GM12878 (cell line): Measurements from ENCODE around the gene RASGRP3. TPM values are rescaled to one million over a fixed set of nuclear protein-coding genes. Genes with fewer than 3 reads are reported as not detected.

Source experiments
- ATAC-seq: fragments of 200-7000 bp; cut with Tn5 transposase; 3 replicates; pipeline ENCODE4 v1.9.1; 2020; ENCODE audit warnings: mild to moderate bottlenecking, moderate library complexity
- BruUV-seq: library from RNA; stranded (reverse); fragments of 400-500 nt; replicated peaks from 2 replicates; lab custom pipeline; 2021; lab: Mats Ljungman, UMichigan
- CTCF ChIA-PET: fragments of 300-600 bp; sonication (Branson Sonifier 250); formaldehyde crosslinking; extraction: SDS; loops from one replicate; lab custom pipeline; 2021; ENCODE audit warnings: inconsistent platforms; lab: Yijun Ruan, JAX
- POLR2A ChIA-PET: fragments of 350-600 bp; formaldehyde crosslinking; extraction: SDS; loops from one replicate; lab custom pipeline; 2021; ENCODE audit warnings: inconsistent platforms; lab: Charles Lee
- RAD21 ChIA-PET: fragments of 300-600 bp; sonication (Branson Sonifier 250); formaldehyde crosslinking; loops from one replicate; lab custom pipeline; 2023; ENCODE audit warnings: antibody characterized with exemption; ENCODE audit not compliant: unreplicated experiment; lab: Charles Lee
- SMC1A ChIA-PET: fragments of 300-600 bp; sonication (Branson Sonifier 250); formaldehyde crosslinking; loops from one replicate; lab custom pipeline; 2023; ENCODE audit not compliant: unreplicated experiment, uncharacterized antibody; lab: Charles Lee
- DNase-seq: peaks from one replicate; pipeline ENCODE4 v3.0.0-alpha.2; 2011; ENCODE audit warnings: low read depth, low spot score
- FAIRE-seq: peaks from 3 replicates; lab custom pipeline; 2011; peaks lifted over from hg19 to GRCh38; lab: Jason Lieb, UNC
- H2AFZ ChIP-seq: 2 replicates; pipeline ENCODE4 v1.6.0; 2011; ENCODE audit warnings: low read depth, low read length, control low read depth; ENCODE audit not compliant: control insufficient read depth
- H3K27ac ChIP-seq: 2 replicates; pipeline ENCODE4 v1.5.1; 2011; ENCODE audit warnings: control low read depth; ENCODE audit not compliant: control insufficient read depth, insufficient read depth
- H3K27me3 ChIP-seq, 2 experiments: replicated peaks in 1 of 2; 2 replicates each; pipeline versions ENCODE4 v1.6.0 to v1.6.1; 2011; ENCODE audit warnings: low read length in 1 of 2; ENCODE audit not compliant: control insufficient read depth in 2 of 2, insufficient read depth in 2 of 2
- H3K36me3 ChIP-seq, 2 experiments: 2 replicates each; pipeline ENCODE4 v1.5.1; 2011; ENCODE audit warnings: low read length in 1 of 2; ENCODE audit not compliant: control insufficient read depth in 2 of 2, insufficient read depth in 2 of 2
- H3K4me1 ChIP-seq: 2 replicates; pipeline ENCODE4 v1.6.1; 2011; ENCODE audit warnings: mild to moderate bottlenecking, low read length, moderate library complexity, mixed read lengths; ENCODE audit not compliant: control insufficient read depth, insufficient read depth
- H3K4me2 ChIP-seq: 2 replicates; pipeline ENCODE4 v1.6.0; 2011; ENCODE audit warnings: control low read depth; ENCODE audit not compliant: control insufficient read depth, insufficient read depth
- H3K4me3 ChIP-seq: fragments of 200-600 bp; sonication (generic); 2 replicates; pipeline ENCODE4 v1.5.1; 2016
- H3K79me2 ChIP-seq: 2 replicates; pipeline ENCODE4 v1.6.0; 2011; ENCODE audit warnings: low read length; ENCODE audit not compliant: control insufficient read depth, insufficient read depth
- H3K9ac ChIP-seq: 2 replicates; pipeline ENCODE4 v1.8.0; 2011; ENCODE audit warnings: low read length, control low read depth, mixed read lengths; ENCODE audit not compliant: control insufficient read depth, insufficient read depth
- H3K9me3 ChIP-seq: replicated peaks from 3 replicates; pipeline ENCODE4 v1.5.1; 2011; ENCODE audit warnings: mild to moderate bottlenecking, low read length; ENCODE audit not compliant: control insufficient read depth, insufficient read depth
- H4K20me1 ChIP-seq: 2 replicates; pipeline ENCODE4 v1.6.0; 2011; ENCODE audit not compliant: control insufficient read depth, insufficient read depth
- GATAD2B ChIP-seq: fragments of 450-650 bp; conservative IDR thresholded peaks from 2 replicates; pipeline ENCODE4 v1.6.1; 2017; ENCODE audit warnings: low read depth, mild to moderate bottlenecking, moderate library complexity
- HDGF ChIP-seq: fragments of 450-650 bp; IDR thresholded peaks from 2 replicates; pipeline ENCODE4 v1.6.1; 2016; ENCODE audit warnings: antibody characterized with exemption
- NFIC ChIP-seq: IDR thresholded peaks from 2 replicates; pipeline ENCODE4 v1.6.1; 2012; ENCODE audit warnings: low read depth, mild to moderate bottlenecking, inconsistent platforms, low read length, moderate library complexity
- STAT3 ChIP-seq: IDR thresholded peaks from 2 replicates; pipeline ENCODE4 v1.6.1; 2011; ENCODE audit warnings: low read depth, low read length, improper control_type of control experiment
- WGBS: methylation state at CpG from one replicate; pipeline ENCODE4 v1.1.6; 2016; ENCODE audit warnings: low lambda C conversion rate; ENCODE audit not compliant: insufficient replicate concordance, insufficient coverage; ENCODE audit errors: missing lambda C conversion rate; 5-methylcytosine and 5-hydroxymethylcytosine counted together
- in situ Hi-C: fragments of 300-500 bp; cut with MboI; formaldehyde crosslinking; loops from 9 replicates; pipeline ENCODE4 v1.14.3; 2018; ENCODE audit warnings: mixed read lengths
- intact Hi-C: fragments of 100-400 bp; cut with micrococcal nuclease; formaldehyde crosslinking; loops from one replicate; pipeline ENCODE4 v1.14.2; 2022; ENCODE audit not compliant: unreplicated experiment
- polyA plus RNA-seq, 11 experiments: library from polyadenylated mRNA; depleted of rRNA in 4 of 11; unstranded in 6 of 11; stranded (reverse) in 5 of 11; fragments of >200 nt; fragmentation: Nextera tagmentation in 4 of 11; fragmentation: Illumina TruSeq in 1 of 11; extraction: Ambion mirVana in 4 of 11; extraction: Trizol in 1 of 11; gene quantifications; 1 replicate in 1 of 11; 2 replicates in 10 of 11; pipeline versions ENCODE4 v1.2.1 to v1.2.3, GENCODE V29; 2011 to 2016; ENCODE audit warnings: inconsistent platforms in 2 of 11, missing spikeins in 2 of 11, low read depth in 1 of 11
- total RNA-seq, 4 experiments: library from RNA; depleted of rRNA in 3 of 4; stranded (reverse); fragments of >200 nt in 3 of 4; fragmentation: Illumina TruSeq in 1 of 4; extraction: Trizol in 1 of 4; gene quantifications; 2 replicates each; pipeline versions ENCODE4 v1.2.1 to v1.2.3, GENCODE V29; 2013 to 2021
- TF ChIP-seq, protein P1 (sequence below): fragments of 450-650 bp; IDR thresholded peaks from 2 replicates; pipeline ENCODE4 v1.6.1; 2017; ENCODE audit warnings: antibody characterized with exemption, mild to moderate bottlenecking, moderate library complexity
- TF ChIP-seq, protein P2 (sequence below): fragments of 450-650 bp; formaldehyde crosslinking; IDR thresholded peaks from 2 replicates; pipeline ENCODE4 v1.4.0; 2020; ENCODE audit warnings: mild to moderate bottlenecking, moderate library complexity

Gene RASGRP3
- total and polyA plus RNA-seq, 10 of the 15 experiments (the other 5 are each of a cell fraction or from before 2014, with no cell fraction given) = 31.6 to 106 (median 64.7) TPM

DNA sequence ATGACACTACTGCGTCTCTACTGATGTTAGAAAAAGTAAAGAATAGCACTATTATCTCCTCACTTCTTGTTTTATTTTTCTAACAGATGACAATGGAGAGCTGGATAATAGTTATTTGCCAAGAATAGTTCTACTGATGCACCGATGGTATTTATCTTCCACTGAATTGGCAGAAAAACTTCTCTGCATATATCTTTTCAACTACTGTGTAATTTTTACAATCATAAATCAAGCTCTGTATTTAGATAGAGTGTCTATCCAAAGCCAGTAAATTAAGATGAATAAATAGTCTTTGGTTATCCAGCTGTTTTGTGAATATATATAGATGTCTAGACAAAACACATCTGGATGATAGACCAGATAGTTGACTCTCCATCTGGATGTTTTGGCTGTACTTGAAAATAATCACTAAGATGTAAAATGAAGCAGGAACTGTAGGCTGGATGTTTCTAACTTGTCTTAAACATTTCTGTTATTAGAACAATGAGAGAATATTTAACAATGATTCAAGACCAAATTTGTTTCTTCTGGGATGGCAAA, 40.1 kb downstream of the RASGRP3 start (continued):
- TF ChIP-seq, protein P1, sequence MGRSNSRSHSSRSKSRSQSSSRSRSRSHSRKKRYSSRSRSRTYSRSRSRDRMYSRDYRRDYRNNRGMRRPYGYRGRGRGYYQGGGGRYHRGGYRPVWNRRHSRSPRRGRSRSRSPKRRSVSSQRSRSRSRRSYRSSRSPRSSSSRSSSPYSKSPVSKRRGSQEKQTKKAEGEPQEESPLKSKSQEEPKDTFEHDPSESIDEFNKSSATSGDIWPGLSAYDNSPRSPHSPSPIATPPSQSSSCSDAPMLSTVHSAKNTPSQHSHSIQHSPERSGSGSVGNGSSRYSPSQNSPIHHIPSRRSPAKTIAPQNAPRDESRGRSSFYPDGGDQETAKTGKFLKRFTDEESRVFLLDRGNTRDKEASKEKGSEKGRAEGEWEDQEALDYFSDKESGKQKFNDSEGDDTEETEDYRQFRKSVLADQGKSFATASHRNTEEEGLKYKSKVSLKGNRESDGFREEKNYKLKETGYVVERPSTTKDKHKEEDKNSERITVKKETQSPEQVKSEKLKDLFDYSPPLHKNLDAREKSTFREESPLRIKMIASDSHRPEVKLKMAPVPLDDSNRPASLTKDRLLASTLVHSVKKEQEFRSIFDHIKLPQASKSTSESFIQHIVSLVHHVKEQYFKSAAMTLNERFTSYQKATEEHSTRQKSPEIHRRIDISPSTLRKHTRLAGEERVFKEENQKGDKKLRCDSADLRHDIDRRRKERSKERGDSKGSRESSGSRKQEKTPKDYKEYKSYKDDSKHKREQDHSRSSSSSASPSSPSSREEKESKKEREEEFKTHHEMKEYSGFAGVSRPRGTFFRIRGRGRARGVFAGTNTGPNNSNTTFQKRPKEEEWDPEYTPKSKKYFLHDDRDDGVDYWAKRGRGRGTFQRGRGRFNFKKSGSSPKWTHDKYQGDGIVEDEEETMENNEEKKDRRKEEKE = no peak
- TF ChIP-seq STAT3 = no peak
- TF ChIP-seq, all 136 proteins: peak for 0

DNA sequence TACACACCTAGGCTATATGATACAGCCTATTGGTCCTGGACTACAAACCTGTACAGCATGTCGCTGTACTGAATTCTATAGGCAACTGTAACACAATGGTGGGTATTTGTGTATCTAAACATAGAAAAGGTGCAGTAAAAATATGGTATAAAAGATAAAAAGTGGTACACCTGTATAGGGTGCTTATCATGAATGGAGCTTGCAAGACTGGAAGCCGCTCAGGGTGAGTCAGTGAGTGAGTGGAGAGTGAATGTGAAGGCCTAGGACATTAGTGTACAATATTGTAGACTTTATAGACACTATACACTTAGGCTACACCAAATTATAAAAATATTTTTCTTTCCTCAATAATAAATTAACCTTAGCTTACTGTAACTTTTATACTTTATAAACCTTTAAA, 41.8 kb downstream of the RASGRP3 start:
- H3K9ac ChIP-seq = no peak overlapping the region
- H3K4me2 ChIP-seq = no peak overlapping the region
- no peak overlapping the region for H2AFZ ChIP-seq
- no peaks in the 10 kb centered on the region for H3K79me2 ChIP-seq
- no peak overlapping the region for H3K27ac ChIP-seq
- H3K9me3 ChIP-seq = no peaks in the 10 kb centered on the region
- peaks cover 13 to 55% of the 10 kb centered on the region in 2 experiments for H3K36me3 ChIP-seq
- DNase-seq = no peak
- ATAC-seq = no peak
- BruUV-seq = no TSS peak
- ChIA-PET POLR2A (no interaction called here), SMC1A (no interaction called here), RAD21 (no interaction called here), CTCF (interaction anchor here (0.7 kb wide), 1 partner anchor 9 kb away, joined by 3 read pairs; no protein-coding TSS in a partner anchor)
- no peak for TF ChIP-seq HDGF
- TF ChIP-seq NFIC = no peak
- TF ChIP-seq GATAD2B = no peak
- TF ChIP-seq, protein P2, sequence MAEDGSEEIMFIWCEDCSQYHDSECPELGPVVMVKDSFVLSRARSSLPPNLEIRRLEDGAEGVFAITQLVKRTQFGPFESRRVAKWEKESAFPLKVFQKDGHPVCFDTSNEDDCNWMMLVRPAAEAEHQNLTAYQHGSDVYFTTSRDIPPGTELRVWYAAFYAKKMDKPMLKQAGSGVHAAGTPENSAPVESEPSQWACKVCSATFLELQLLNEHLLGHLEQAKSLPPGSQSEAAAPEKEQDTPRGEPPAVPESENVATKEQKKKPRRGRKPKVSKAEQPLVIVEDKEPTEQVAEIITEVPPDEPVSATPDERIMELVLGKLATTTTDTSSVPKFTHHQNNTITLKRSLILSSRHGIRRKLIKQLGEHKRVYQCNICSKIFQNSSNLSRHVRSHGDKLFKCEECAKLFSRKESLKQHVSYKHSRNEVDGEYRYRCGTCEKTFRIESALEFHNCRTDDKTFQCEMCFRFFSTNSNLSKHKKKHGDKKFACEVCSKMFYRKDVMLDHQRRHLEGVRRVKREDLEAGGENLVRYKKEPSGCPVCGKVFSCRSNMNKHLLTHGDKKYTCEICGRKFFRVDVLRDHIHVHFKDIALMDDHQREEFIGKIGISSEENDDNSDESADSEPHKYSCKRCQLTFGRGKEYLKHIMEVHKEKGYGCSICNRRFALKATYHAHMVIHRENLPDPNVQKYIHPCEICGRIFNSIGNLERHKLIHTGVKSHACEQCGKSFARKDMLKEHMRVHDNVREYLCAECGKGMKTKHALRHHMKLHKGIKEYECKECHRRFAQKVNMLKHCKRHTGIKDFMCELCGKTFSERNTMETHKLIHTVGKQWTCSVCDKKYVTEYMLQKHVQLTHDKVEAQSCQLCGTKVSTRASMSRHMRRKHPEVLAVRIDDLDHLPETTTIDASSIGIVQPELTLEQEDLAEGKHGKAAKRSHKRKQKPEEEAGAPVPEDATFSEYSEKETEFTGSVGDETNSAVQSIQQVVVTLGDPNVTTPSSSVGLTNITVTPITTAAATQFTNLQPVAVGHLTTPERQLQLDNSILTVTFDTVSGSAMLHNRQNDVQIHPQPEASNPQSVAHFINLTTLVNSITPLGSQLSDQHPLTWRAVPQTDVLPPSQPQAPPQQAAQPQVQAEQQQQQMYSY (CRISPR knock-in tag) = no peak
- intact Hi-C loops = no loop called here
- no peaks in the 10 kb centered on the region for H4K20me1 ChIP-seq
- no peaks in the 10 kb centered on the region for H3K4me1 ChIP-seq
- no peak for FAIRE-seq
- WGBS = 98% methylated on average over 2 of the region's 2 CpGs
- H3K27me3 ChIP-seq = no peaks in the 10 kb centered on the region
- in situ Hi-C loops = no loop called here
- no peak overlapping the region for H3K4me3 ChIP-seq
